HG03095 (cell line): ENCODE data around the gene F10.

ENCODE experiments used
- ATAC-seq: cut with Tn5 transposase; IDR thresholded peaks from one replicate; pipeline ENCODE4 v1.9.1; 2021; ENCODE audit warnings: moderate library complexity; ENCODE audit not compliant: unreplicated experiment

F10 gene

GRCh38 chr13:113129921-113130750 lies 7.5 kb downstream of the F10 start:
- ATAC-seq, result no peak

GRCh38 chr13:113135281-113135760 lies 12.7 kb downstream of the F10 start:
- no peak for ATAC-seq

GRCh38 chr13:113137691-113138298 lies 15.2 kb downstream of the F10 start:
- no peak for ATAC-seq

GRCh38 chr13:113138792-113139551 lies 16.4 kb downstream of the F10 start:
- ATAC-seq, result no peak

- ATAC-seq, result no peak
Measured at GRCh38 chr13:113139577-113139976, 17.0 kb downstream of the F10 start.

- ATAC-seq, result no peak
Measured at GRCh38 chr13:113140677-113141600, 18.3 kb downstream of the F10 start.

- ATAC-seq, result no peak
Measured at GRCh38 chr13:113141601-113141970, 19.0 kb downstream of the F10 start.

GRCh38 chr13:113142876-113143275 lies 20.3 kb downstream of the F10 start:
- no peak for ATAC-seq

- ATAC-seq, result no peak
Measured at GRCh38 chr13:113143466-113144254, 21.1 kb downstream of the F10 start.

- no peak for ATAC-seq
Measured at GRCh38 chr13:113144255-113144629, 21.6 kb downstream of the F10 start.

GRCh38 chr13:113145496-113145895 lies 22.9 kb downstream of the F10 start:
- ATAC-seq, result no peak

- no peak for ATAC-seq
Measured at GRCh38 chr13:113145911-113146598, 23.5 kb downstream of the F10 start.

- ATAC-seq, result no peak
Measured at GRCh38 chr13:113146750-113147149, 24.2 kb downstream of the F10 start.

GRCh38 chr13:113147206-113147605 lies 24.6 kb downstream of the F10 start:
- no peak for ATAC-seq

- no peak for ATAC-seq
Measured at GRCh38 chr13:113148407-113148806, 25.8 kb downstream of the F10 start.

GRCh38 chr13:113148940-113149503 lies 26.4 kb downstream of the F10 start:
- no peak for ATAC-seq

GRCh38 chr13:113149711-113150549 lies 27.3 kb downstream of the F10 start:
- ATAC-seq, result no peak
